GM18861 (cell line): ENCODE results near the gene PLEKHG4B.
"Not testable (repeated sequence)": the region's sequence is repeated elsewhere in the genome, so short reads cannot be mapped to it uniquely, and the experiment has no call there.

Experiments
- ATAC-seq: cut with Tn5 transposase; IDR thresholded peaks from one replicate; pipeline ENCODE4 v1.9.1; 2021; ENCODE audit not compliant: unreplicated experiment

Gene PLEKHG4B

GRCh38 chr5:154826-155225, 62.9 kb downstream of the PLEKHG4B start:
- ATAC-seq: no peak

- ATAC-seq: no peak
Observed at GRCh38 chr5:155651-156410, 63.9 kb downstream of the PLEKHG4B start.

- no peak for ATAC-seq
Observed at GRCh38 chr5:156411-157072, 64.6 kb downstream of the PLEKHG4B start.

GRCh38 chr5:157126-157715, 65.3 kb downstream of the PLEKHG4B start:
- ATAC-seq: no peak

GRCh38 chr5:157801-158200, 65.8 kb downstream of the PLEKHG4B start:
- no peak for ATAC-seq

GRCh38 chr5:158807-159447, 67.0 kb downstream of the PLEKHG4B start:
- no peak for ATAC-seq

- no peak for ATAC-seq
Observed at GRCh38 chr5:159448-160172, 67.6 kb downstream of the PLEKHG4B start.

GRCh38 chr5:160173-160510, 68.2 kb downstream of the PLEKHG4B start:
- ATAC-seq: no peak

GRCh38 chr5:160921-161802, 69.2 kb downstream of the PLEKHG4B start:
- no peak for ATAC-seq

- ATAC-seq: no peak
Observed at GRCh38 chr5:161803-162110, 69.8 kb downstream of the PLEKHG4B start.

GRCh38 chr5:162190-162564, 70.2 kb downstream of the PLEKHG4B start:
- ATAC-seq: no peak

- ATAC-seq: no peak
Observed at GRCh38 chr5:162565-163337, 70.8 kb downstream of the PLEKHG4B start.

GRCh38 chr5:163338-163620, 71.3 kb downstream of the PLEKHG4B start:
- ATAC-seq: no peak

- no peak for ATAC-seq
Observed at GRCh38 chr5:163841-164240, 71.9 kb downstream of the PLEKHG4B start.

- ATAC-seq: no peak
Observed at GRCh38 chr5:164244-164643, 72.3 kb downstream of the PLEKHG4B start.

GRCh38 chr5:164783-165182, 72.8 kb downstream of the PLEKHG4B start:
- not testable (repeated sequence) for ATAC-seq

GRCh38 chr5:166441-167372, 74.7 kb downstream of the PLEKHG4B start:
- no peak for ATAC-seq

GRCh38 chr5:167511-167910, 75.5 kb downstream of the PLEKHG4B start:
- ATAC-seq: no peak
